ENCODE data around the gene ZRANB1.
"Not testable (repeated sequence)": the region's sequence is repeated elsewhere in the genome, so short reads cannot be mapped to it uniquely, and the experiment has no call there.

The ZRANB1 gene

DNA sequence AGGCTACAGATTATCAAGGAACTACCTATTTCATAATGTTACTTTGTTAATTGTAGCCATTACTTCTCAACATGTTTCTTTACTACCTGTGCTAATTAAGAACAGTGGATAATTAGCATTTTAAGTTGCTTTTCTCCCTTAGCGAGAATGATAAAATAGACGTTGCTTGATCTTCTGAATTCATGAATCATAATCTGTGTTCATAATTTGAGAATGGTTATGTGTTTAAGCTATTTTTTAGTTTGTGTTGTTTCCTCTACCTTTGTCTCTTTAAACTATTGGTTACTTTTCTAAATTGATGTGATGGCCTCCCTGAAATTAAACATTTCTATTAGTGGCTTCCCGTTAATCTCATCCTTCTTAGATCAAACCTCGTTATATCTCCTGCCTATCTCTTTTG is at the start of gene ZRANB1:
Gene ZRANB1, plus strand, starts transcription at position 301 of the 400 bp plus-strand sequence. CDS start 371 bp downstream, outside the sequence.
- DNase-seq (ENCODE audit: extremely low read depth in 1 of 2, low read depth in 1 of 2): no peak

DNA sequence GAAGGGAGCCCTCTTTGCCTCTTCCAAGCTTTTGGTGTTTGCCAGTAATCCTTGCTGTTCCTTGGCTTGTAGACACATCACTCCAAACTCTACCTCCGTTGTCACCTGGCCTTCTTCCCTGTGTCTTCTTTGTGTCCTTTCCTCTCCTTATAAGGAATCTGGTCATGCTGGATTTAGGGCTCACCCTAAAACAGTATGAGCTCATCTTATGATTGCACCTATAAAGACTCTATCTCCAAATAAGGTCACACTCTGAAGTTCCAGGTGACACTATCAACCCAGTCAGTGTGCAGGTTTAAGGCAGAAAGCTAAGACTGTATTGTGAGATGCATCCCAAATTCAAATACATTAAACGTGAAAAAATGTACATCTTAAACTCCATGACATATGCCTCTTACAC is 49.0 kb upstream of the ZRANB1 start:
- DNase-seq (ENCODE audit: extremely low read depth in 1 of 2, low read depth in 1 of 2): no peak

DNA sequence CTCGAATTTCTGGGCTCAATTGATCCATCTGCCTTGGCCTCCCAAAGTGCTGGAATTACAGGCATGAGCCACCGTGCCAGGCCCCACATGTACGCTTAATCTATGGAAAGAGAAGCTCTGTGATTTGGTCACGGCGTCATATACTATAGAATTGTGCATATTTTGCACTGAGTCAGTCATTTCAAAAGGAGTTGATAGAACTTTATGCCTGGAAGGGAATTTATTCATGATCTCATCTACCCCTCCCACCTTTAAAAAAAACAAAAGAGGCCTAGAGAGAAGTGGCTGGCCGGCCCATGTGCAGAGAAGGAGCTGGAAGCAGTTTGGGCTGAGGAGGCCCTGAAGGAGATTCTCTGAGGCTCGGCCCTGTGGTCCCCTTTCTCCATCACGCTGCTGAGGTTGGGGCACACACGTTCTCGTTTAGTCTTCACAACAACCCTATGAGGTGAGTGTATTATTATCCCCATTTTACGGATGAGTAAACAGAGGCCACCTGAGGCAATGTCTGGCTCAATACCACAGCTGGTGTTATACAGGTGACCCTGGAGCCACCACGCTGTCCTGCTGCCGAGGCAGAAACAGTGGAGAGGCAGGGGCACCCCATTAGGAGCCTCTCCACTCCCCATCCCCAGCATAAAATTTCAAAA is 47.2 kb upstream of the ZRANB1 start:
- DNase-seq (ENCODE audit: extremely low read depth in 1 of 2, low read depth in 1 of 2): no peak

DNA sequence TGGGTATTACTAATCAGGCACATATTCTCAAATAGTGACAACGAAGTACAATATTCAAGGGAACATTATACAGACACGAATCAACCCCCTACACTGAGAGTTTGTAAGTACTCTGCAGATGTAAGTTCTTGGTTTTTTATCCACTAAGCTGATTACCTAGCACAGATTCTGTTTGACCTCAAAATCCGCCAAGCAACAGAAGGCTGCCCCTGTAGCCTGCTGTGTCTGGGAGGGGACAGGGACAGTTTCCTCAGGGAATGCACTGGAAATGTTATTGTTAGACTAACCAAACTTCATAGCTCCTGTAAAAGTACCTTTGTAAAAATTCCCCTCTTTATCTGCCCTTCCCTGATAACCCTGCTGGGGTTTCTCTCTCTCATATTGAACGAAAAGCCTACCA is 45.2 kb upstream of the ZRANB1 start:
- DNase-seq (ENCODE audit: extremely low read depth in 1 of 2, low read depth in 1 of 2): no peak

DNA sequence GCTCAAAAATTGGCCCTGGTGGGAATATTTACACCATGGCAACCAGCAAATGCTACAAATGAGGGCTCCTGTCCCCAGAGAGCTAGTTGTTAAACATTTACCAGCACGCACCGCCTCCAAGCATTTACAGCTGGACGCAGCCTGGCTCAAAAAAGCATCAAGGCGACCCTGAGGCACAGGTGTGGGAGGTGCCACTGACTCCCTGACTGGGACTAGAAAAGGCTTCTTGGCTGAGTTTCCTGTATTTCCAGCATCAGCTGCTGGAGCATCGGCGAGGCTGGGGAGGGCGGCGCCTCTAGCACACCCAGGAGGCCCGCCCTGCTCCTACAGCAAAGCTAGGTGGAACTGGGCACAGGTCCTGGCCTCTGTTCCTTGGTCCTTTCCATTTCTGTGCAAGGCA is 43.5 kb upstream of the ZRANB1 start:
- DNase-seq (ENCODE audit: extremely low read depth in 1 of 2, low read depth in 1 of 2): no peak

DNA sequence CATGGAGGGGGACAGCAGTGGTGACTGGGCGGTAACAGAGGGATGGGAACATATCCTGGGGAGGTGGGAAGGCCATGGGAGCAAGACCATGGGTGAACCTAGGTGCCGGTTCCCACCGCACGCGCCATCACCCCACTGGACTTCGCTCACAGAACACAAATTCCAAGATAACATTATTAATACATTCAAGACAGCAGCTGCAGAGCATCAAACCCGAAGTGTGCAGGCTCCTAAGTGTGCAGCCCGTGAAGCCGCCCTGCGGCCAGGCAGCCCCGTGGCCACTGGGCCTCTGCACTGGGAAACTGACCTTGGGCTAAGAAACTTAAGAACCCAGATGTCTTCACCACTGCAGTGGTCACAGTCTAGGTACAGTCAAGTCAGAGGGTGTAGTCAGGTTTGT is 42.8 kb upstream of the ZRANB1 start:
- DNase-seq (ENCODE audit: extremely low read depth in 1 of 2, low read depth in 1 of 2): no peak

DNA sequence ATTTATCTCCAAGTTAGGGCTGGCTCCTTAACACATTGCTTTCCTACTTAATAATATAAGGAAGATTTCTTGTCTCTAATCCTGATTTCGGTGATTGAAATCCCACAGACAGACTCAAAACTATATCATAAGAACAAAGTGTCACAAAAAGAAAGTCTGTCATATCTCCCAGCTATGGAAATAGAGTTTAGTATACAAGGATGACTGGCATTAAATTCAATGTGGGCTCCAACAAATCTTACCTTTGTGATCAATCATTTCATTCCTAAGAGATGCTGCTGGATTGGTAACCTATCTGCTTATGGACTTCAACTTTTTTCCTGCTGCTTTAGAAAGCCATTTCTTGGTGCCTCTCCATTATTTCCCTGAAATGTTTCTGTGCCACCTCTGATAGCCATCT is 39.5 kb upstream of the ZRANB1 start:
- no peak for DNase-seq (ENCODE audit: extremely low read depth in 1 of 2, low read depth in 1 of 2)

DNA sequence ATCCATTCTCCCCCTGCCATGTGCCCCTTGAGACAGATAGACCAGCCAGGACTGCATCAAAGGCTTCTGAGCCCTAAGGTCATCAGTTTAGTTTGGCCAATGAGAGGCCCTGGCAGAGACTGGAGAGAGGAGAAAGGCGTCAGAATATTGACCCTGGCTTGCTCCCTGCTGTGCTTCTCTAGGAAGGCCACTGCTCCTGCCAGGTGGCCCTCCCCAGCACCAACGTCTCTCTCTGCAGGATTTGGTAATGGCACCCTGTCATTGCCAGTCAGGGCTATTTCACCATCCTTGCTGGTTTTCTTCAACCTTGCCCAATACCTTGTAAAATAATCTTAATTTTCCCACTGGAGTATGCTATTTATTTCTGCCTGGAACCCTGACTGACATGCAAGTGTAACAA is 38.8 kb upstream of the ZRANB1 start:
- DNase-seq (ENCODE audit: extremely low read depth in 1 of 2, low read depth in 1 of 2): no peak

DNA sequence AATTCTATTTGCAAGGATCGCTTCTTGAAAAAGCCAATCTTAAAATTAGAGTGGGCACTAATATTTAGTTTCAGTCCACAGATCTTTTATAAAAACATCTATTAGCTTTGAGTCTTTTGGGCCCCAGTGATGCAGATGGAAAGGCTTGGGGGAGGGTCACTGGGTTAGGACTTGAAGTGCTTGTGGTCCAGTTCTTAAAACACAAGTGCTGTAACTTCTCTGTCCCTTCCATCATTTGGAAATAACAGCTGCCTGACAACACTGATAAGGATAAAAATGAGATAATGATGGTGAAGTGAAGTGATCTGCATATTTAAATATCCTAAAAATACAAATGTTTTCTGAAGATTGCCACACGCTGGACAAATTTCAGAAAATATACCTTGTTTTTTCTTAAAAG is 37.1 kb upstream of the ZRANB1 start:
- DNase-seq (ENCODE audit: extremely low read depth in 1 of 2, low read depth in 1 of 2): no peak

DNA sequence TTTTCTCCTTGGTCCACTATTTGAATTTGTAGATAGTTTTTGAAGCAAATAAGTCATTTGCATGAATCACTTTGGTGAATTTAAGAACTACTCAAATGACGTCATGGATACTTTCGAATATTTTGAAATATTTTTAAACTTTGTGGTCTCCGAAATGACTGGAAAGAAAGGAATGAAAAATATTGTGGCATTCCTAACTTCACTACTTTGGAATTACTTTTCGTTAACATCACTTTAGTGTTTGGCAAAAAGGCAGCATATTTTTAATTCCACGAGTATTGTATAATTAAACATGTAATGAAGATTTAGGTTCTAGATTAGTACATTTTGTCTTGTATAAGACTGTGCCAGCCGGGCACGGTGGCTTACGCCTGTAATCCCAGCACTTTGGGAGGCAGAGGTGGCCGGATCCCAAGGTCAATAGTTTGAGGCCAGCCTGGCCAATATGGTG is 35.3 kb upstream of the ZRANB1 start:
- no peak for DNase-seq (ENCODE audit: extremely low read depth in 1 of 2, low read depth in 1 of 2)

DNA sequence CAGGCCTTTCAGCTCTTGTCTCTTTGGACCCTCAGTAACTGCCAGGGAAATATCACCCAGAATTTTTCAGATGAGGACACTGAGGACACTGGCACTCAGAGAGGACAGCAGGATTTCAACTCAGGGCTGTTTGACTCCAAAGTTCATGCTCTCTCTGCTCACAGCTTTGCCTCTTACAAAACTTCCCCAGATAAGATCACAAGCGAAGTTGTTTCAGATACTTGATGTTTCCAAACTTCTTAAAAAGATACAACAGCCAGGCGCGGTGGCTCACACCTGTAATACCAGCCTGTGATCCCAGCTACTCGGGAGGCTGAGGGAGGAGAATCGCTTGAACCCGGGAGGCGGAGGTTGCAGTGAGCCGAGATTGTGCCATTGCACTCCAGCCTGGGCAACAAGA is 32.4 kb upstream of the ZRANB1 start:
- DNase-seq (ENCODE audit: extremely low read depth in 1 of 2, low read depth in 1 of 2): no peak

DNA sequence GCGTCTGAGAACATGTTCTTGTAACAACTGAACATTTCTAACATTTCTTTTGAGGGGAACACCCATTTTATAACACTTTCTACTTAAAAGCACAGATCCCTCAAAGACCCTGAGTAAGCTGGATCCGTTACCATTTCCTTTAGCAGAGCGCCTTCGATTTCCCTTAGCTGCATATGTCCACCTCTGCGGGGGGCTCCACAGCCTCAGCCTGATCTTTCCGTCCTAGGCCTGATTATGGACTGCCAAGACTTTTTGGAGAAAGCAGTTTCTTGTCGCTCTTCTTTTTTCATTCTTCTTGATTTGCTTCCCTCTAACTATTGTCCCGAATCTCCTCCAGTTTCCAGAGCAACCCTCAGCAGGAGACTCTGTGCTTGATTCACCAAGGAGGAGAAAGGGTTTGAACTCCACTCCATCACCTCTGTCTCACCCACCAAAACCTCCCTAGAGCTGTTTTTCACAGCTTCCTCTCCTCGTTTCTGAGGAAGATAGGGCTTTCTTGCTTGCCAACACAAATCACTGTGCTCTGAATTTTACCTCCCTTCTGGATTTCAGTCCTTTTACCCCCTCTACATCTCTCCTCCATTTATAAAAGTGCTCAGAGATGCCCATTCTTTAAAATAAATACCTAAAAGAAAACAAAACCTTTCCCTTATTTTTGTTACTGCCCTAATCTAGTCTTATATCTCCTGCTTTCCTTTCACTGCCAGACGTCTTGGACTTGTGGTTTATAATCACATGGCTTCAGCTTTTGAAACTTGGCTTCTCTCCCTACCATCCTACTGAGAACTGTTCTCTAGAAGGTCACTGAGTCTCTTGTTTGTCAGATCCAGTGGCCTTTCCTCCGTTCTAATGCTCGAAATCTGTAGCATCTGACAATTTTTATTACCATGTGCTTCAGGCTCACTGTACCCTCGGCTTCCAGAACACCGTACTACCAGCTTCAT is 30.5 kb upstream of the ZRANB1 start:
- DNase-seq (ENCODE audit: extremely low read depth in 1 of 2, low read depth in 1 of 2): no peak

DNA sequence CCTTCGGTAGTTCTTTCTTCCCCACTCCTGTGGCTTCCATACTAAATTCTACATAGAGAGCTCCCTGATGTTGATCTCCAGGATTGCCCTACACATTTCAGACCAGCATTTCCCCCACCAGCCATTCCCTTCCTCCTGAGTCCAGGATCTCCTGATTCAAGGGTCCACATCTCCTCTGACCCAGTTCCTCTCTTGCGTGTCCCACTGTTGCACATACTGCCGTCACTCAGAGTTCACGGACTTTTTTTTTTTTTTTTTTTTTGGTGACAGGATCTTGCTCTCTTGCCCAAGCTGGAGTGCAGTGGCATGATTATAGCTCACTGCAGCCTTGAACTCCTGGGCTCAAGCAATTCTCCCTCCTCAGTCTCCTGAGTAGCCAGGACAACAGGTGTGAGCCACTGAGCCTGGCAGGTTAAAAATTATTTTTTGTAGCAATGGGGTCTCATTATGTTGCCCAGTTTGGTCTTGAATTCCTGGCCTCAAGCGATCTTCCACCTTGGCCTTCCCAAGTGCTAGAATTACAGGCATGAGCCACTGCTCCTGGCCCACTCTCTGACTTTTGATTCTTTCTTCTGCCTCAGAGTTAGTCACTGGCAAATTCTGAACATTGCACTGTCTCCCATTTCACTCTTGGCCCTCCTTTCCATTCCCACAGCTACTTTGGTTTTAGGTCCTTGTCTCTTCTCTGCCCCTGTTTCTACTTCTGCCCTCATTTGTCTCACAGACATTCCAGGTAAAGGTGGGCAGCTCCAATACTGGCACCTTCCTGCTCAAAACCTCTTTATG is 29.6 kb upstream of the ZRANB1 start:
- DNase-seq (ENCODE audit: extremely low read depth in 1 of 2, low read depth in 1 of 2): no peak

DNA sequence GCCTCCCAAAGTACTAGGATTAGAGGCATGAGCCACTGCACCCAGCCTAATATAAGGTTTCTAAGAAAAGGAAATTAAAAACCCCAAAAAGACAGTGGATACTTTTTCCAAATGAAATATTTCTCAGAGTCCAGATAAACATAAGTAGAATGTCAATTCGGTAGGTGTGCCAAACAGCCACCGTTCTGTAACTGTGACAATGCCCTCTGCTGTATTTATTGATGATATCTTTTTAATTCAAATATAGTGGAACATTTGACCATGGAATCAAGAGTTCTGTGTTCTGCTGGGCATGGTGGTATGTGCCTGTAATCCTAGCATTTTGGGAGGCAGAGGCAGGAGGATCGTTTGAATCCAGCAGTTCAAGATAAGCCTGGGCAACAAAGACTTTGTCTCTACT is 28.8 kb upstream of the ZRANB1 start:
- DNase-seq (ENCODE audit: extremely low read depth in 1 of 2, low read depth in 1 of 2): no peak

DNA sequence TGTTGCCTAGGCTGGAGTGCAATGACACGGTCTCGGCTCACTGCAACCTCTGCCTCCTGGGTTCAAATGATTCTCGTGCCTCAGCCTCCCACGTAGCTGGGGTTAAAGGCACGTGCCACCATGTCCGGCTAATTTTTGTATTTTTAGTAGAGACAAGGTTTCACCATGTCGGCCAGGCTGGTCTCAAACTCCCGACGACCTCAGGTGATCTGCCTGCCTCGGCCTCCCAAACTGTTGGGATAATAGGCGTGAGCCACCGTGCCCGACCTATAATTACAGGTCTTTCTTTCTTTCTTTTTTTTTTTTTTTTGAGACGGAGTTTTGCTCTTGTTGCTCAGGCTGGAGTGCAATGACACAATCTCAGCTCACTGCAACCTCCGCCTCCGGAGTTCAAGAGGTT is 27.5 kb upstream of the ZRANB1 start:
- DNase-seq (ENCODE audit: extremely low read depth in 1 of 2, low read depth in 1 of 2): not testable (repeated sequence)

DNA sequence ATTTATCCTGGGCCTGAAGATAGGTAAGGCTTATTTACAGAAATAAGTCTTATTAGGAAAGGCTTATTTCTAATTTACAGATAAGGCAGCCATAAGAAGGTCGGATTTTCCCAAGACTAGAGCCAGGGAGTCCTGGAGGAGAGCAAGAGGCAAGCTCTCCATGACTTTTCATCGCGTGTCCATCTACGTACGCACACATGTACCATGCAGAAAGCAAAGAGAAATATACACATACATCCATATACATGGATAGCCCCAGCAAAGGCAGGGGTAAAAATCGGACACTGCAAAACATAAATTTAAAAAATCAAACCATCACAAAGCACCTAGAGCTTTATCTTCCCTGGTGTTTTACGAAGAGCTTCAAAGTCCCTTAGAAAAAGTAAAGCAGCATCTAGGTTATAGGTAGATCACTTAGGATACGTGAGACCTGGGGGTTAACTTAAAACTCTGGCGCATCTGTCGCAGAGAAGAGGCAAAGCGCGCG is 25.8 kb upstream of the ZRANB1 start:
- DNase-seq (ENCODE audit: extremely low read depth in 1 of 2, low read depth in 1 of 2): no peak

DNA sequence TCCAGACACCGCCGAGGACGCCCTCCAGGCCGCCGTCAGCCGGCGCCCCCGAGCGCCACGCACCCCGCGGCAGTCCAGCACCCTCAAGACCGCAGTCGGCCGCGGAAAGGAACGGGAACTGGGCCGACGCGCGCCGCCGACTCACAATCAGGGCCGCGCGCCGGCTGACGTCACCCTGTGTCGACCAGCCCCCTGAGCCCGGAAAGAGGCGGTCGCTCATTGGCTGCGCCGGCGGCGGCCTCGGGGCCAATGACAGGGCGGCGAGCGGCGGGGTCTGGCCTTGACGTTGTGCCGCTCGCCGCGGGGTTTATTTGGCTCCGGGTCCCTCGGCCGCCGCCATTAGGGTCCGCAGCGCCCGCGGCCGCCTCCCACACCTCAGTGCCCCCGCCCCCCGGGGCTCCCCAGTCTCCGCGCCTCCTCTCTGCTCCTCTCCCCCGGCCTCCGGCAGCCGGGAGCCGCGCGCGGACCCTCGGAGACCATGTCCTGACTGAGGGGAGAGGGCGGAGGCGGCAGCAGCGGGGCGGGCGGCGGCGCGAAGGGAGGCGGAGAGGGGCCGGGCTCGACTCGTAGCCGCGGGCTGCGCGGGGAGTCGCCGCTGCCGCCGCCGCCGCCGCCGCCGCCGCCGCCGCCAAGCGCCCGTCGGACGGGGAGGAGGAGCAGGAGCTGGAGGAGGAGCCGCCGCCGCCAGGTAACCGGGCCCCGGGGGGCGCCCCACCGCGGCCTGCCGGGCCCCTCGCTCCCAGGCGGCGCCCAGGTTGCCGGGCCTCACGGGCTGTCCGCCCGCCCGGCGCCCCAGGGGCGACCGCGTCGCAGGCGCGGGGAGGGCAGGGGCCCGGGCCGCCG is 25.1 kb upstream of the ZRANB1 start:
- peak; percentile 90 to 98 for DNase-seq (ENCODE audit: extremely low read depth in 1 of 2, low read depth in 1 of 2)

DNA sequence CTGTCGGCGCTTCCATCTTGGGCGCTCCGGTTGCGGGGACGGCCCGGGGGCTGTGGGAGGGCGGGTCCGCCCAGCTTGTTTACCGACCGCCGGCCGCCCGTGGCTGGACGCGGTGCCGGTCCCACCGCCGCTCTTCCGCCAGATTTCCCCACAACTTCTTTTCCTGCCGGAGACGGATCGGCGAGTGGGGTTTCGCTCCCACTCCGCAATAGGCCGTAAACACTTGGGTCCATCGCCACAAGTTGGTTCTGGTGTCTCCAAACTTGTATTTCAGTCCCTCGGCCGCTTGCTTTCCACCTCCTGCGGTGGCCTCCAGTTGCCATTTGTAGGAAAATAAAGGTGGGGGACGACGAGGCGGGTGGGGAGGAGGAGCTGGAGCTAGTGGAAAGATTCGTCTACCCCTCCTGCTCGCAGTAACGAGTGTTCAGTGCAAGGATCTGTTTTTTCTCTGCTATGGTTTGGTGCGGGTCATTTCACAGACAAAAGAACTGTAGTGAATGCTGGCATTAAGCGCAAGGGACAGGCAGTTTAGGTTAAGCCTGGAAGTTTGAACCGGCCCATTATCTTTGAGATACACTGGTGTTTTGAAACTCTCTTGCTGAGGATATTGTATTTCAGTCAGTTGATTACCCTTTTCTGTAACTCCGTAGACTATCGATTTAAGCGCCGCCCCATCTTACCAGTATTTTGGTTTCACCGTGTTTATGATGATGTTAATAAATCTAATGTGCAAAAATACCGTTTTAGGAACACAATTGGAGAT is 24.3 kb upstream of the ZRANB1 start:
- peak in 1 of 2 donors; percentile 4 for DNase-seq (ENCODE audit: extremely low read depth in 1 of 2, low read depth in 1 of 2)

DNA sequence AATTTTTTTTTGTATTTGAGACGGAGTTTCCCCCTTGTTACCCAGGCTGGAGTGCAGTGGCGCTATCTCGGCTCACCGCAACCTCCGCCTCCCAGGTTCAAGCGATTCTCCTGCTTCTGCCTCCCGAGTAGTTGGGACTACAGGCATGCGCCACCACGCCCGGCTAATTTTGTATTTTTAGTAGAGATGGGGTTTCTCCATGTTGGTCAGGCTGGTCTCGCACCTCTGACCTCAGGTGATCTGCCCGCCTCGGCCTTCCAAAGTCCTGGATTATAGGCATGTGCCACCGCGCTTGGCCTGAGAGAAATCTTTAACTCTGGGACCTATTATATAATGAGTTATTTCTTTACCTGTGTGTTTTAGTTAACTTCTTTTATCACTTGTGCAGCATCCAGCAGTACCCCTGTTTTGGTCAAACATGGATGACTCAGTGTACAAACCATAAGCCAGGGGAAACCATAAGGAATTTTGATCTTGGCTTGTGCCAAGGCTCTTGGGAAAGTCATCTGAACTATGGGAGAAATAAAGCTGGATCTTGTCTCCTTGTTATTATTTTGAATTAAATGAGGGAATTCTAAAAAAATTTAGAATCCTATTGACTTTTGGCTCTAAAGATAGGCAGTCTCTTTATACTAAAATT is 23.6 kb upstream of the ZRANB1 start:
- DNase-seq (ENCODE audit: extremely low read depth in 1 of 2, low read depth in 1 of 2): no peak
